Globus pallidus (tissue), 1 donor: ENCODE results near the gene FCHSD2.
"Not testable (repeated sequence)": the region's sequence is repeated elsewhere in the genome, so short reads cannot be mapped to it uniquely, and the experiment has no call there.

ENCODE experiments used
- DNase-seq: peaks from one replicate; pipeline ENCODE4 v3.0.0-alpha.2; 2015; ENCODE audit warnings: low spot score

FCHSD2 gene

DNA sequence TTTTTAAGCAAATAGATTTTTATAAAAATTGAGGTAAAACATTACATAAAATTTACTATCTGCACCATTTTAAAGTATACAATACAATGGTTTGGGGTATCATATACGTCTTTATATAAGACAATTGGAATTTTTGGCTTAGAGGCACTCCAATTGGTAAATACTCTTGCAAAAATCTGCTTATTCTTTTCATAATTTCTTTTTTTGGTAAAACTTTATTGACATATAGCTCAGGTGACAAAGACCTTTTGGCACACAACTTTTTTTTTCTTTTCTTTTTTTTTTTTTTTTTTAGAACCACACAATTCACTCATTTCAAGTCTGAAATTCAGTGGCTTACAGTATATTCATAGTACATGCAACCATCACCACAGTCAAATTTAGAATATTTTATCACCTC lies 270.1 kb downstream of the FCHSD2 start:
- DNase-seq, result no peak

DNA sequence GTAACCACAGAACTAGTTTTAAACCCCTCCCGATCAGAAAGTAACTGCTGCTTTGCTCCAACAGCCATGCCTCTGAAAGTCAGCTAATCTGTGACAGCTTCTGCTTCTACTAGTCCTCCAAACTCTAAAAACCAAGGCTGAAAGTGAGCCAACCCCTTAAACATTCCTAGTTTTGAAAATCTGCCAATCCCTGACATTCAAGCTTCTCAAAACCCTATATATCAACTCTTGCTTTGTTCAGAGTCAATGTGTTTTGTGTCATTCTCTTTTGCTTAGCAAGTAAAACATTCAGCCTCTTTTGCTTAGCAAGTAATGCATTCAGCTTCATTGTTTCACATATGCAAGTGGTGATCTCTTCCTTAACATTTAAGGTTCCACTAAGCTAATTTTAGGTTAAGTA lies 271.0 kb downstream of the FCHSD2 start:
- no peak for DNase-seq

DNA sequence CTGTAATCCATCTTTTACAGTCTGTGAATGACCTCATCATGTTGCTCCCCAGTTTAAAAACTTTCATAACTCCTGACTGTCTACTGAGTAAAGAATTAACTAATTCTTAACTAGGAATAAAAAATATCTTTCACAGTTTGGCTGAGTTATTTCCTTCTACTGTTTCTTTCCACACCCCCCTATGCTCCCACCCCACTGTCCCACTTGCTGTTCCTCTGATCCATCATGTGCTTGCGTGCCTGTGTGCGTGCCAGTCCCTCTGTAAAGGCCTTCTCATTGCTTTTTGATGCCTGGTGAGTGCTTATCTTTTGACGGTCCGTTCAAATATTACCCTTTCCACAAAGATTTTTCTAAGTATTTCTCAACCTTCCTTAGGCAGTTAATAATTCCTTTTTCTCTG lies 272.3 kb downstream of the FCHSD2 start:
- no peak for DNase-seq

DNA sequence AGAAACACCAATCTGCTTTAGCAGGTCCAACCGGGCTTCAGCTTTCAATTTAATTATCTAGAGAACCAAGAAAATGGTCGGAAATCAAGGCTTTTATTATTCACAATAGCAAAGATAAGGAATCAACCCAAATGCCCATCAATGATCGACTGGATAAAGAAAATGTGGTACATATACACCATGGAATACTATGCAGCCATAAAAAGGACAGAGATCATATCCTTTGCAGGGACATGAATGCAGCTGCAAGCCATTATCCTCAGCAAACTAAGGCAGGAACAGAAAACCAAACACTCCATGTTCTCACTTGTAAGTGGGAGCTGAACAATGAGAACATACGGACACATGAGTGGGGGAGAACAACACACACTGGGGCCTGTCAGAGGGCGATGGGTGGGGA lies 274.1 kb downstream of the FCHSD2 start:
- DNase-seq, result no peak

DNA sequence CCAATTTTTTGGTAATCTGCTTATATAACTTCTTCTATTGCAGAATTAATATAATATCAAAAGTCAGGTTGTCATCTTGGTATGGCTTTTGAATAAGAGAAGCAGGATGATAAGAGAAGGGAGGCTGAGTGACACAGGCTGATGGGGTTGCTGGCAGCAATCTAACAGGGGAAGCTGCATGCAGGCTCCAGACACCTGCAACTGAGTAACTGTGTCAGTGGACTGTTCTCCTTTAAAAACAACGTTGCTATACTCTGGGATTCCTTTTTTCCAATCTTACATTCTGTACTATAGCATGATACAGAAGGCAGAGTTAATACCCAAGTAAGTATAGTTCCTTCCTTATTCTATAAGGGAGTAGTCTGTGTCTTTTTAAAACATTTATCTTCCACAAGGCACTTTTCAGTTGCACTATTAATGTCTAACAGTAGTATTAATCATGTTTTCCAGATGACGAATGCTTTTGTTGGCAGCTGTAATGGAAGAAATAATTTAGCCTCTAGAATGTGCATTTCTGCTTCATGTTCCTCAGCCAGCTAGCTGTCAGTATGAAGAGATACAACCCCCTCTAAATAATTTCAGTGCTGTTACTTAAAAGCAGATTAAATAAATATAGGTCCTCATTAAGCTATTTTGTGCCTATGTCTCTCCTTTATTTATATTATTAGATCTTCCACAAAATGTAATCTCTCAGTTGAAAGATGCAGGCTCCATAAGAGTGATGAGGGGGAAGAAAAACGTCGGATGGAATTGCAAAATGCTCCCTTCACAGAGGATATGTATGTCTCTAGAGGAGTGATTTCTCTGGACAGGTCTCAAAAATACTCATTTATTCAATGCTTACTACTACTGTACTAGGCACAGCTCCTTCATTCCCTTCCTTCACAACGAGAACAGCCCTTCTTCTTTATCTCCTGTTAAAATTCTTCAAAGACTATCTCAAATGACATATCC lies 277.1 kb downstream of the FCHSD2 start:
- DNase-seq, result no peak

DNA sequence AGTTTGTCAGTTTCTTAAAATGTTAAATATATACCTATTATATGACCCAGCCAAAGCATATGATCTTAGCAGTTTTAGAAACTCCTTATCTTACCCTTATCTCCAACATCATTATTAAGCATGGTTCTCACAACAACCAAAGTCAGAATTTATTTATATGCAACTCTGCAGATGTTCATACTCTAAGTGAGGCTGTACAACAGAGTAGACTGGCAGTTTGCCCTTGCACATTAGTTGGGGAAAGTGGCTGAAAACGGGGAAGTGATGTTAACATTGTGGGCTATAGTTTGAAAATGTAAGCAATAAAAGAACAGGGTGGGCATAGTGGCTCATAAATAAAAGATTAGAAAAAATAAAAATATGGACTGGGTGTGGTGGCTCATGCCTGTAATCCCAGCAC lies 278.2 kb downstream of the FCHSD2 start:
- DNase-seq, result no peak

DNA sequence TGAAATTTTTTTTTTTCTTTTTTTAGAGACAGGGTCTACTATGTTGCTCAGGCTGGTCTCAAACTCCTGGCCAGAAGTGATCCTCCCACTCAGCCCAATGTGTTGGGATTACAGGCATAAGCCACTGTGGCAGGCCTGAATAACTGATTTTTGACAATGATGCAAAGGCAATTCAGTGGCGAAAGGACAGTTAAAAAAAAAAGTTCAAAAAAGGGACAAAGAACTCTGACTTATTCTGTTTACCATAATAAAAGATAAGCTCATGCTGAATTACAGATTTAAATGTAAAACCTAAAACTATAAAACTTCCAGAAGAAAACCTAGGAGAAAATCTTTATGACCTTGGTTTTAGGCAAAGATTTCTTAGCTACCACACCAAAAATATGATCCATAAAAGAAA lies 279.0 kb downstream of the FCHSD2 start:
- no peak for DNase-seq

DNA sequence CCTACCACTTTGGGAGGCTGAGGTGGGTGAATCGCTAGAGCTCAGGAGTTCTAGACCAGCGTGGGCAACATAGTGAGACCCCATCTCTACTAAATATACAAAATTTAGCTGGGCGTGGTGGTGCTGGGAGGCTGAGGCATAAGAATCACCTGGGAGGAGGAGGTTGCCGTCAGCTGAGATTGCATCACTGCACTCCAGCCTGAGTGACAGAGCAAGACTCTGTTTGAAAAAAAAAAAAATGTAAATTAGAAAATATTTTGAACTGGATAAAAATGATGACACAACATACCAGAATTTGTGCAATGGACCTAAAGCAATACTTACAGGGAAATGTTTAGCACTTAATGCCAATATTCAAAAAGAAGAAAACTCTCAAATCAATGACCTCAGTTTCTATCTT lies 281.5 kb downstream of the FCHSD2 start:
- no peak for DNase-seq

DNA sequence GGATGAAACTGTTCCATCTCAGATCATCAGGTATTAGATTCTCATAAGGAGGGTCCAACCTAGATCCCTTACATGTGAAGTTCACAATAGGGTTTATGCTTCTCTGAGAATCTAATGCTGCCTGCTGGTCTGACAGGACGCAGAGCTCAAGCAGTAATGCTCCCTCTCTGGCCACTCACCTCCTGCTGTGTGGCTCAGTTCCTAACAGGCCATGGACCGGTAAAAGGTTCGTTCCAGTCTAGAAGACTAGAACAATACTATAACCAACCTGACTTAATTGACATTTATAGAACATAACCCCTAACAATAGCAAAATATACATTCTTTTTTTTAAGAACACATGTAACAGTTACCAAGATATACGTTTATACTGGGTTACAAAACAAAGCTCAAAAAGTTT lies 282.1 kb downstream of the FCHSD2 start:
- no peak for DNase-seq

DNA sequence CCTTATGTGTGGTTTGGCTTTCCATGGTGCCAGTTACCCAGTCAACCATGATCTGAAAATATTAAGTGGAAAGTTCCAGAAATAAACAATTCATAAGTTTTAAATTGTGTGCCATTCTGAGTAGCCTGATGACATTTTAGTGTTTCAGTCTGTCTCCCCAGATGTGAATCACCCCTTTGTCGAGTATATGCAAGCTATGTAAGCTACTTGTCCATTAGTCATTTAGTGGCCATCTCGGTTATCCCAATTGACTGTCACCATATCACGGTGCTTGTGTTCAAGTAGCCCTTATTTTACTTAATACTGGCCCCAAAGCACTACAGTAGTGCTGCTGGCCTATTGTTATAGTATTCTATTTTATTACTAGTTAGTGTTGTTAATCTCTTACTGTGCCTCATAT lies 283.0 kb downstream of the FCHSD2 start:
- DNase-seq, result no peak

DNA sequence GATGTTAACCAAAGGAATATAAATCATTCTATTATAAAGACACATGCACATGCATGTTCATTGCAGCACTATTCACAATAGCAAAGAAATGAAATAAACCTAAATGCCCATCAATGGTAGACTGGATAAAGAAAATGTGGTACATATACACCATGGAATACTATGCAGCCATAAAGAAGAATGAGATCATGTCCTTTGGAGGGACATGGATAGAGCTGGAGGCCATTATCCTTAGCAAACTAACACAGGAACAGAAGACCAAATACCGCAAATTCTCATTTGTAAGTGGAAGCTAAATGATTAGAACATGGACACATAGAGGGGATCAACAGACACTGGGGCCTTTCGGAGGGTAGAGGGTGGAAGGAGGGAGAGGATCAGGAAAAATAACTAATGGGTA lies 283.9 kb downstream of the FCHSD2 start:
- not testable (repeated sequence) for DNase-seq

DNA sequence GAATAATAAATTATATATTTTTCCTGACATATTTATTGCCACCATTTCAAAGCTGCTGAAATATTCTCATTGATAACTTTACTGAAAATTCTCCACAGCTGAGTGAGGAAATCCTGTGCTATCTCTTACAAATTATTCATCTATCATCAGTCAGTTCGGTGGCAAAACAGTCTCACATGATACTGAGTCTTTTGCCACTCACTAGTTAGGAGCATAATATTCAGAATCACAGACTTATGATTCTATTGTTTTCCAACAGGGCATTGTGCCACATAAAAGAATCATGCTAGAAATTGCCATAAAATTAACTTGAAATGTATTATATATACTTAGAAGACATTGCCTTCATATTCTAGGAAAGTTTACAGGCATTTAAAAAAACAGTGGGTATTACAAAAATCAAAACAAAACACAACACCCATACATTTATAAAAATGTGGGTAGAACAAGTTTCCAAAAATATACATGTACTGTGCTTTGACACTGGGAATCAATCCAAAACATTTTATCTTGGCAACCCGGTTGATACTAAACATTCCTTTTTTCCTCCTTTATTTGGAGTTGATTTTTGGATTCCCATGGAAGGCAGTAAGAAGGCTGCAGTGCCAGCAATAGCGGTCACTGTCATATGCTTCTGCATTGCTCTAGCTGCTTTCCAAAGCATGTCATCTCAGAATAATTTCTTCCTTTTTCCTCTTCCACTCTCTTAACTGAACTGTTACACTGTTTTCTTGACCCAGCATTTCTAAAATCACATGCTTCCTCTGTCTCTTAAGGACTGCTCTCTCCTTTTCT lies 285.4 kb downstream of the FCHSD2 start:
- DNase-seq, result peak; percentile 24

DNA sequence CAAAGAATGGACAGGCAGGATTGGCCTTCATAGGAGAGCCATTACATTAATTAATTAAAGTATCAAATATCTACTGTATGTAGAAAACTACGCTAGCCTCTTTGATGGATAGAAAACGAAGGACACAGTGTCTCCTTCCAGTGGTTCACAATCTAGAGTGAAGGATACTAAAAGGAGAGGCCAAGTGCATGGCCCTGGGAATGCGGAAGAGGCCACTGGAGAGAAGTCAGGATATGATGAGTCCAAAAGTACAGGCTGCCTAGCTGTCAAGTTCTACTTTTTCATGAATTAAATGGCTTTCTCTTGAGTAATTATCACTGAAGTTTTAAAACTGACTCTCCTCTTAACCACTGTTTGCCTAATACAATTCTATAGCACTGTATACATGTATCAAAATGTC lies 286.1 kb downstream of the FCHSD2 start:
- DNase-seq, result no peak

DNA sequence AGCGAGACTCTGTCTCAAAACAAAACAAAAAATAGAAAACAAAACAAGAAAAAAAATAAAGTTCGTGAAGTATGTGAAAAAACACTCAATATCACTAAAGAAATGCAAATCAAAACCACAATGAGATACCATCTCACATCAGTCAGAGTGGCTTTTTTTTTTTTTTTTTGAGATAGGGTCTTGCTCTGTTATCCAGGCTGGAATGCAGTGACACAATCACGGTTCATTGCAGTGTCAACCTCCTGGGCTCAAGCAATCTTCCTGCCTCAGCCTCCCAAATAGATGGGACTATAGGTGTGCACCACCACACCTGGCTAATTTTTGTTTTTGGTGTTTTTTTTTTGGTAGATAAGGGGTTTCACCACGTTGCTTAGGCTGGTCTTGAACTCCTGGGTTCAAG lies 290.4 kb downstream of the FCHSD2 start:
- DNase-seq, result no peak

DNA sequence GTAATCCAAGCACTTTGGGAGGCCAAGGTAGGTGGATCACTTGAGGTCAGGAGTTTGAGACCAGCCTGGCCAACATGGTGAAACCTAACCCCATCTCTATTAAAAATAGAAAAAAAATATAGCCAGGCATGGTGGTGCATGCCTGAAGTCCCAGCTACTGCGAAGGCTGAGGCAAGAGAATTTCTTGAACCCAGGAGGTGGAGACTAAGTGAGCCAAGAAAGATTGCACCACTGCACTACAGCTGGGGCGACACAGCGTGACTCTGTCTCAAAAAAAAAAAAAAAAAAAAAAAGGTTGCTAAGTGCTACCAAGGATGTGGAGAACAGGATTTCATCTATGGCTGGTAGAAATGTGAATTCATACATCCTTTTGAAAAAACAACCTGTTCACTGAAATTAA lies 291.3 kb downstream of the FCHSD2 start:
- no peak for DNase-seq

DNA sequence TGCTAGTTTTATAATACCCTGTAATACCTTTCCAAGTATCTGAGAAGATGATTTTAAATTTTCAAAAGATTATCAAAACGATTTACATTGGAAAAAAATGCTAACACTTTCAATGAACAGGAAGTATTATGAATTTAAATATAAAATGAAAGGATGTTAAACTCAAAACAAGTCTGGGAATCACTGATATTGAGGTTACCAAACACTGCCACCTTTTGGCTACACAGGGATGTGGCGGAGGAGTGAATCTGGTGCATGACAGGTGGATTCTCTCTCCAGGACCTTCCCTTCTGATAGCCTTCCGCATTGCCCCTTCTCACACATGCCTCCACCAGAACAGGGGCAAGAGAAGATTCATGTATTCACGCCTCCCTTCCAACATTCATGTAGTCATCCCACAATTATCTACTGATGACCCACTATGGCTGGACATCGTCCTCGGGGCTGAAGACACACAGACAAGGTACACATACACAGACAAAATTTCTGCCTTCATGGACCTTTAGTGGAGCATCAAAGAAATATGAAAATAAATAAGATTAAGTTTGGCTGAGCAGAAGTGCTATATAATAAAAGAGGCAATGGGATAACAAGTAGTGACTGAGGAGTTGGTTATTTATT lies 293.2 kb downstream of the FCHSD2 start:
- DNase-seq, result no peak

DNA sequence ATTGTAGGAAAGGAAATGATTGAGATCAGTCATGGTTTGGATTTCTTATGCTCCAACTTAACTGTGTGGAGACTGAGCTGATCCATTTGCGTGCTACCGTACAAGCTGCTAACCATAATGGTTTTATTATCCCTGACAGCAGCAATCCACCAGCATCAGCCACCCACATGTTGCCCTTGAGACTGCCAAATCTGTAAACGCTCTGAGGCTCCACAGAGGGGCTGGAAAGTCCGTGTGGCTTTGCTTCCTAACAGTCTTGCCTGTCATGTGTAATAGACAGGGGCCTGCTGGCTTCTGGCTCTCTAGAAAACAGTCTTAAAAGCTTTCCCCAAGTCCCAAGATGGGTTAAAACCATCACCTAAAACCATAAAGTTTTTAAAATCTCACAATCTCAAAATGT lies 297.8 kb downstream of the FCHSD2 start:
- DNase-seq, result no peak

DNA sequence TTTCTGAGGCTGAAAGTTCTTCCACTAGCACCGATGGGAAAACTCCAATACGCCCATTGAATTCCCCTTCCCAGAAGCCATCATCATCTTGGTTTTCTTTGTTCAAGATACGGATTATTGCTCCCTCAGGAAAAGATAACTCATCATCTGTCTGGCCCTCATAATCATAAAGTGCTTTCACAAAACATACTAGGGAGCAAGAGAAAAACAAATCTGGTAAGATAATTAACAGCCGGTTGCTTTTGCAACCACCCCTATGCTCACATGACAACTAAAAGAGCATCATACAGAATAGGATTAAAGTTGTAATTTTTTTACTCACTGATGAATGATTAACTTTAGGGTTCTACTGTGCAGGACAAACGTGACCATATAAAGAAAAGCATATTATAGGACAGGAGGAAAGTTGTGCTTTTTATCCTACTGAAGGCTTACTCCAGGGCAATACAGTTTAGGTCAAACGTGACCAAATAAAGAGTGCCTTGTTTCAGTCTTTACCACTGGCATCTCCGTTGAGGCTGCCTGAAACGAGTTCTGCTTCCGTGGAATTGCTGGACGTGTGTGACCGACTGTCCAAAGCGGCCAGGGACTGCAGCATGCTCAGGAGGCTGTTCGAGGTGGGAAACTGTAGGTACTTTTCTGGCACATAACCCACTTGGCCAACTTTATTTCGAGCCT lies 299.3 kb downstream of the FCHSD2 start:
- no peak for DNase-seq

DNA sequence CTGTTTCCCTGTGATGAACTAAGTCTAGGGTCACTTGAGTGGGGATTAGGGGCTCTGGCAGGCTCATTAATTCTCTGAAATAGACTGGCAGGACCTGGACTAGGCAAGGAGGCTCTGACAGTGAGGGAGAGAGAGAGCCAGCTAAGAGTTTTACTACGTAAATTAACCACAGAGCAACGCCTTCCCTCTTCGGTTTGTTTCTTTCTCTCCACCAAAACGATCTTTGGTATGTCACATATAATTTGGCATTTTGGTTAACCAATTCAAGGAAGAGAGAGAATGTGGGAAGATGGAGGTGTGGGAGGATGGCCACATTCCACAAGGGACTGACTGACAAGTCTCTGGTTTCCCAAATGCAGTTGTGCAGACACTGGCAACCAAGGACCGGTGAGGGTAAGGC lies 300.0 kb downstream of the FCHSD2 start:
- no peak for DNase-seq

DNA sequence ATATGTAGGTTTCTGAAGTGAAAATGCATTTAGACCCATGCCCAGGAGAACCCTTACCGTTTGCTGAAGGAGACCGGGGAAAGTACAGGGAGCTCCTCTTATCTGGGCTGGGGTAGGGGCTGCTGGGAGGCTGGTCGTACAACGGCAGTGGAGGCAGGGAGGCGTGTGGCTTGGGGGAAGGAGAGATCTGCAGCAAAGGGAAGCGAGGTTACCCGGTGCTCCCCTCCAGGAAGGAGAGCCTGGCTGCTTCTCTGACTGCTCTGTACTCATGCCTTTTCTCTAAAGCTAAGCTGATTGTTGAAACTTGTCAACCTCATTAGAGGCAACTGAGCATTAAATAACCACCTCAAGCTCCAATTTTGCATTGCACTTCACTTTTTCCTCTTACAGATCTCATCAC lies 300.7 kb downstream of the FCHSD2 start:
- no peak for DNase-seq

DNA sequence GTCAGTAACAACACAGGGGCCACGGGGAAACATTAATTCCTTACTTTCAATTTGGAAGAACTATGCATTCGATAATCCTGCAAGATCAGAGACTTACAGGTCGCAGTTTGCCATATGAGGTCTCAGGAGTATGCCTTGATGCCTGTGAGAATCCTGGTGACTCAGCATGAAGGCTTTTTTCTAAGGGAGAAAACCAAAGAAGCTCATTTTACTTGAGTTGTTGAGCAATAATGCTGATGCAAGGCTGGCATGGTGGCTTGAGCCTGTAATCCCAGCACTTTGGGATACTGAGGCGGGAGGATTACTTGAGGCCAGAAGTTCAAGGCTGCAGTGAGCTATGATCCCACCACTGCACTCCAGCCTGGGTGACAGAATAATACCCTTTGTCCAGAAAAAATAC lies 301.3 kb downstream of the FCHSD2 start:
- DNase-seq, result no peak

DNA sequence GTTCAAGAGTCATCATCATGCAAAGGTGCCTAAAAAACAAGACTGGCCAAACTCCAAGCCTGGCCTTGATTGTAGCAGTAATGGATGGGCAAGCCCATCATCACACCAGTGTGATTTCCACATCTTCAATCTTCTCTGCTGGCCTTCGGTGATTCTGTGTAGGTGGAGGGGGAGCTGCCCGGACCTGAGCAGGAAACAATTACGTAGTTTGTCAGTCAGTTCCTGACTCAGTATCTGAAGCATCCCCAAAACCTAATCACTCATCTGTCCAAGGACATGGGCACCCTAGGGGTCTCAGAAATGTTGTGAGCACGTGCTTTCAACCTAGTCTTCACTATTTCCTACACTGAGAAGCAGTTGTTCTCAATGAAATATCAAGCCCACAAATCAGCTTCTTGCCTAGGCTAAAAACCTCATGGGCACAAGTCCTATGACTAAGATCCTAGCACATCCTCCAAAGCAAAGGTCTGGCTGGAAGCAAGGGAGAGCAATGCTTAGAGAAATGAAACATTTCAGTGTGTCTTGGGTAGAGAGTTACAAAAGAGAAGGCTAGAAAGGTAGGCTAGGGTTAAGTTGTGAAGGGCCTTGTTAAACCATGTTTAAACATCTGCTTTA lies 303.3 kb downstream of the FCHSD2 start:
- no peak for DNase-seq
